NB4 (cell line): ENCODE data around the gene USP46.

Source experiments
- POLR2A ChIP-seq: IDR thresholded peaks from 2 replicates; pipeline ENCODE4 v1.6.1; 2011; ENCODE audit warnings: mild to moderate bottlenecking; ENCODE audit not compliant: insufficient read length; ENCODE audit errors: extremely low read depth
- TF ChIP-seq, protein P1 (sequence below): IDR thresholded peaks from one replicate; pipeline ENCODE4 v1.5.1; 2012; ENCODE audit warnings: low read depth, low read length

GRCh38 chr4:52635560-52635959 lies 23.5 kb downstream of the USP46 start:
- TF ChIP-seq POLR2A: no peak
- TF ChIP-seq, protein P1, sequence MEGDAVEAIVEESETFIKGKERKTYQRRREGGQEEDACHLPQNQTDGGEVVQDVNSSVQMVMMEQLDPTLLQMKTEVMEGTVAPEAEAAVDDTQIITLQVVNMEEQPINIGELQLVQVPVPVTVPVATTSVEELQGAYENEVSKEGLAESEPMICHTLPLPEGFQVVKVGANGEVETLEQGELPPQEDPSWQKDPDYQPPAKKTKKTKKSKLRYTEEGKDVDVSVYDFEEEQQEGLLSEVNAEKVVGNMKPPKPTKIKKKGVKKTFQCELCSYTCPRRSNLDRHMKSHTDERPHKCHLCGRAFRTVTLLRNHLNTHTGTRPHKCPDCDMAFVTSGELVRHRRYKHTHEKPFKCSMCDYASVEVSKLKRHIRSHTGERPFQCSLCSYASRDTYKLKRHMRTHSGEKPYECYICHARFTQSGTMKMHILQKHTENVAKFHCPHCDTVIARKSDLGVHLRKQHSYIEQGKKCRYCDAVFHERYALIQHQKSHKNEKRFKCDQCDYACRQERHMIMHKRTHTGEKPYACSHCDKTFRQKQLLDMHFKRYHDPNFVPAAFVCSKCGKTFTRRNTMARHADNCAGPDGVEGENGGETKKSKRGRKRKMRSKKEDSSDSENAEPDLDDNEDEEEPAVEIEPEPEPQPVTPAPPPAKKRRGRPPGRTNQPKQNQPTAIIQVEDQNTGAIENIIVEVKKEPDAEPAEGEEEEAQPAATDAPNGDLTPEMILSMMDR: no peak
